BLaER1 treated with 17β-estradiol and CSF1 and Interleukin-3, amounts not matched to agents 10 nM and 100 nM (cell line): ENCODE measurements around the gene THOP1.
A peak's percentile ranks its signal among the peaks of the same experiment; 100 is the strongest.

Experiments
- H3K27ac ChIP-seq, 11 experiments: shearing (Covaris generic); formaldehyde crosslinking; 2 replicates each; pipeline ENCODE4 v1.8.1; 2022
- H3K27me3 ChIP-seq, 11 experiments: shearing (Covaris generic); formaldehyde crosslinking; 2 replicates each; pipeline ENCODE4 v1.8.1; 2022
- H3K36me3 ChIP-seq, 11 experiments: shearing (Covaris generic); formaldehyde crosslinking; 2 replicates each; pipeline ENCODE4 v1.8.1; 2022
- H3K4me1 ChIP-seq, 10 experiments: shearing (Covaris generic); formaldehyde crosslinking; 2 replicates each; pipeline ENCODE4 v1.8.1; 2022
- H3K4me2 ChIP-seq, 11 experiments: shearing (Covaris generic); formaldehyde crosslinking; 2 replicates each; pipeline ENCODE4 v1.8.1; 2022
- H3K4me3 ChIP-seq, 10 experiments: shearing (Covaris generic); formaldehyde crosslinking; 2 replicates each; pipeline ENCODE4 v1.8.1; 2022
- H3K9ac ChIP-seq, 11 experiments: shearing (Covaris generic); formaldehyde crosslinking; 2 replicates each; pipeline ENCODE4 v1.8.1; 2022
- H3K9me3 ChIP-seq, 11 experiments: shearing (Covaris generic); formaldehyde crosslinking; replicated peaks in 1 of 11; 2 replicates each; pipeline ENCODE4 v1.8.1; 2022
- H4K20me1 ChIP-seq, 11 experiments: shearing (Covaris generic); formaldehyde crosslinking; 2 replicates each; pipeline ENCODE4 v1.8.1; 2022
- Cebpa-rat ChIP-seq, 11 experiments: shearing (Covaris generic); IDR thresholded peaks; 2 replicates each; pipeline ENCODE4 v1.8.1; 2022

Gene THOP1

DNA sequence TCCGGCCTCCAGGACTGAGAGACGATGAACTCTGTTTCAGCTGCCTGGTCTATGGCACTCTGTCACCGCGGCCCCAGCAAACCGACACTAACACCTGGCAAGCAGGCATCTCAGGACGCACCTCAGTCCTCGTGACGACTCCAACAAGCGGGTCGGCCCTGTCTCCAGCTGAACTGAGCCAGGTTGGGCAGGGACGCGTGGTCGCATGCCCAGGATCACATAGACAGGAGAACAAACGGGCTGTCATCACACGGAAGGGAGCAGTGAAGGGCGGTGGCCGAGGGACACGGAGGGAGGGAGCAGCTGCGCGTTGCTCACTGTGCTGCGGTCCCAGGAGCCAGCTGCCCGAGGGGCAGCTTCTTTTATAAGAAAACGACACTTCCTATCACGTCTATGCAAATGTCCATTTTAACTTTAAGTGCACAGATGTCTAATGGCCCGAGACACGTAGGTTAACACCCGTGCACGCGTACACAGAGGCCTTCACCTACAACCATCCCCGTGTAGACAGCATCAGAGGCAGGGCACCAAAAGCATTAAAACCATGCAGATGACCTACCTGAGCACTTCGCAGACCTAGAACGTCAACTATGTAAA is 11.1 kb upstream of the THOP1 start:
- H3K9me3 ChIP-seq, result no peaks in the 10 kb centered on the region
- peak overlapping the region in 1 of 10 experiments; percentile 44; a peak in 1 of 20 replicates for H3K4me3 ChIP-seq
- no peak for TF ChIP-seq Cebpa-rat (IDR thresholded peaks at IDR 0.05)
- H4K20me1 ChIP-seq, result peaks cover 64 to 90% (median 85%) of the 10 kb centered on the region in 11 experiments
- peaks cover 73 to 90% (median 84%) of the 10 kb centered on the region in 10 experiments for H3K4me1 ChIP-seq
- H3K36me3 ChIP-seq, result peaks cover 9 to 55% (median 44%) of the 10 kb centered on the region in 11 experiments
- peak overlapping the region; percentile 81 to 97 (median 91) for H3K4me2 ChIP-seq
- H3K27me3 ChIP-seq, result no peaks in the 10 kb centered on the region
- H3K9ac ChIP-seq, result peak overlapping the region in 10 of 11 experiments; percentile 73 to 86 (median 80); a peak in 19 of 22 replicates
- peak overlapping the region in 10 of 11 experiments; percentile 81 to 99 (median 88); a peak in 19 of 22 replicates for H3K27ac ChIP-seq

DNA sequence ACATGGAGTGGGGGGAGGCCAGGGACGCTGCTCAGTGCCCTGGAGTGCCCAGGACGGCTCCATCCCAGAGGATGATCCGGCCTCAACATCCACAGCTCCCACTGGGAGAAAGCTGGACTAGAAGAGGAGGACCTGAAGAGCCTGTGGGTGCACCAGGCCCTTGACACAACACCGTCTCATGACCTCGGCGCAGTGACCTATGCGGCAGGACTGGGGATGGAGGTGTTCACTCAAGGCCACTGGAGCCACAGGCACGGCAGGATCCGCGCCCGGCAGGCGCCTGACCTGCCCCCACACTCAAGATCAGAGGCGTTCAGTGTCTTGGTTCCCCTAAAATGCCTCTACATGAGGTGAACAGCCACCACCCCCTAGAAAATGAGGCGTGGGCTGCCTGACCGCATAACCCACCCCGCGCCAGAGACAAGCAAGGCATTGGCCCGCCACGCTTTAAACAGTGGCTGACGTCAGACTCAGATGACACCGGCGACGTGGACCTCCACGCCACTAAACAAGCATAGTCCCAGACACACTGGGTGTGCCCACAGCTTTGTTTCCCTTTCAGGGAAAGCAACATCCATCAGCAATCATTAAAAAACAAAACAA is 10.2 kb upstream of the THOP1 start:
- H3K4me2 ChIP-seq, result peak overlapping the region; percentile 81 to 97 (median 91)
- peaks cover 73 to 90% (median 84%) of the 10 kb centered on the region in 10 experiments for H3K4me1 ChIP-seq
- H3K27me3 ChIP-seq, result no peaks in the 10 kb centered on the region
- H3K9ac ChIP-seq, result peak overlapping the region; percentile 73 to 86 (median 78)
- peaks cover 65 to 91% (median 87%) of the 10 kb centered on the region in 11 experiments; a peak in 21 of 22 replicates for H4K20me1 ChIP-seq
- H3K9me3 ChIP-seq, result no peaks in the 10 kb centered on the region
- TF ChIP-seq Cebpa-rat (IDR thresholded peaks at IDR 0.05), result no peak
- H3K27ac ChIP-seq, result peak overlapping the region; percentile 73 to 99 (median 85)
- peaks cover 8 to 61% (median 48%) of the 10 kb centered on the region in 11 experiments; a peak in 21 of 22 replicates for H3K36me3 ChIP-seq
- peak overlapping the region in 9 of 10 experiments; percentile 38 to 59 (median 46); a peak in 18 of 20 replicates for H3K4me3 ChIP-seq

DNA sequence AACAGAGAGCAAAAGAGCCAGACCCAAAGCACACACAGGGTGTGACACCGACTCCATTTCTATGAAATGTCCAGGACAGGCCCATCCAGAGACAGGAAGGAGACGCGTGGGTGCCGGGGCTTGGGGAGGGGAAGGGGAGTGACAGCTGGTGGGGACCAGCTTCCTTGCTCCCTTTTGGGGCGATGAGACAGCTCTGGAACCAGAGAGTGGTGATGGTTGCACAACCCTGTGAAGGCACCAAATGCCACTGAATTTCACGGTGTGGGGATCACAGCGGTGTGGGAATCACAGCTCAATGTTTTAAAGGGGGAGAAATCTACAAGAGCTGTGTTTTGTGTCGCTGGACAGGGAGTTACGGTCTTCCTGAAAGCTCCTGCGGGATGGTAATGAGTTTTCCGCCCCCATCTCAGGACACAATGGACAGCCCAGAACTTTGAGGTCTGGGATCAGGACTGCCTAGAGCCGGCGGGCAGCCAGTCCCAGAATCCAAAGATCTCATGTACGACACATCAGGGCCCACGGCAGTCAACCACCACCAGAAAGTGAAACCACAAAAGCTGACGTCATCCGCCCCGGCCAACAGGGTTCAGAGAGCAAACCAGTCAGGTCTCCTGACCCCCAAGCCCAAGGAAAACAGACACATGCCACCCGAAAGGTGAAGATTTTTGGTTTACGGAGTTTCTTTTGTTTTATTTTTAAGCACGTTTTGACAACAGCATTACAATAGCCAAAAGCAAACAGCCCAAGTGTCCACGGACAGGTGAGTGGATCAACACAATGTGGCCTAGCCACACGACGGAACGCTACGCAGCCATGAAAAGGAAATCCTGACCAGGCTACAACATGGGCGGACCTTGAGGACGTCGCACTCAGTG is 9.5 kb upstream of the THOP1 start:
- peaks cover 8 to 68% (median 50%) of the 10 kb centered on the region in 11 experiments; a peak in 21 of 22 replicates for H3K36me3 ChIP-seq
- peak overlapping the region in 9 of 10 experiments; percentile 38 to 59 (median 46); a peak in 19 of 20 replicates for H3K4me3 ChIP-seq
- no peaks in the 10 kb centered on the region for H3K9me3 ChIP-seq
- peaks cover 65 to 91% (median 87%) of the 10 kb centered on the region in 11 experiments; a peak in 21 of 22 replicates for H4K20me1 ChIP-seq
- peak overlapping the region; percentile 73 to 99 (median 85) for H3K27ac ChIP-seq
- peaks cover 73 to 90% (median 84%) of the 10 kb centered on the region in 10 experiments for H3K4me1 ChIP-seq
- no peaks in the 10 kb centered on the region for H3K27me3 ChIP-seq
- peak overlapping the region; percentile 73 to 86 (median 78) for H3K9ac ChIP-seq
- H3K4me2 ChIP-seq, result peak overlapping the region; percentile 81 to 97 (median 91)
- TF ChIP-seq Cebpa-rat (IDR thresholded peaks at IDR 0.05), result peak in 9 of 11 experiments; percentile 30 to 93 (median 68); a peak in 13 of 22 replicates

DNA sequence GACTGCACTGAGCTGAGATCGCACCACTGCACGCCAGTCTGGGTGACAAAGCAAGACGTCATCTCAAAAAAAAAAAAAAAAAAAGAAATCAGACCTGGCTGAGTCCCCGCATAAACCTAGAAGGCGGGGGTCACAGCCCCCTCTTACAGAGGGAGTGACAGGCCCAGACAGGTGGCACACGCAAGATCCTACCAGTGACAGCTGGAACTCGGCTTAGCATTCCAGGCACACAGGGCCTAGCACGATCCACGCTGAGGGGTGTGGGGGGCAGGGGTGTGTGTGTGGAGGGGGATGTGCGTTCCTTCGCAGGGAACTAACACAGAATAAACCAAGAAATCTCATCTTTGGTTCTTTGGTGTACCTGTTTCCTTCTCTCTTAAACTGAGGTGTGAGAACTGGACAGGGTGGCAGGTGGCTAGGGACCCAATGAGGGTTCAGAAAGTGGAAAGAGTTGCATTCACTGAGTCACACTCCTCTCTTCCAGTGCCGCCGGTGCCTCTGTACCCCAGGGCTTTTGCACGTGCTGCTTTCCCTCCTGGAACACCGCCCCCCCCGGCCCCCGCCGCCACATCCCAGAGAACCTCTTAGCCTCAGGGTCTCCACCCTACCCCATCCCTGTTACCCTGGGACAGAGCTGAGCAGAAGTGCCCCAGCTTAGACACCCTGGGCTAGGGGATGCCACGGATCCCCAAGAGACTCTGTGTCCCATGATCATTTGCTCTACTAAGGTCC is 7.2 kb upstream of the THOP1 start:
- Histone ChIP-seq H4K20me1 (peaks cover 60 to 91% (median 85%) of the 10 kb centered on the region in 11 experiments; a peak in 21 of 22 replicates), H3K36me3 (peaks cover 8 to 63% (median 50%) of the 10 kb centered on the region in 11 experiments; a peak in 21 of 22 replicates), H3K4me2 (peak overlapping the region in 9 of 11 experiments; percentile 90 to 98 (median 96); a peak in 16 of 22 replicates), H3K27ac (peak overlapping the region in 9 of 11 experiments; percentile 13 to 99 (median 37); a peak in 10 of 22 replicates), H3K4me3 (no peak overlapping the region), H3K4me1 (peaks cover 70 to 86% (median 81%) of the 10 kb centered on the region in 10 experiments), H3K9me3 (no peaks in the 10 kb centered on the region), H3K27me3 (no peaks in the 10 kb centered on the region), H3K9ac (peak overlapping the region in 9 of 11 experiments; percentile 17 to 99 (median 69); a peak in 14 of 22 replicates)
- TF ChIP-seq Cebpa-rat (IDR thresholded peaks at IDR 0.05), result no peak

DNA sequence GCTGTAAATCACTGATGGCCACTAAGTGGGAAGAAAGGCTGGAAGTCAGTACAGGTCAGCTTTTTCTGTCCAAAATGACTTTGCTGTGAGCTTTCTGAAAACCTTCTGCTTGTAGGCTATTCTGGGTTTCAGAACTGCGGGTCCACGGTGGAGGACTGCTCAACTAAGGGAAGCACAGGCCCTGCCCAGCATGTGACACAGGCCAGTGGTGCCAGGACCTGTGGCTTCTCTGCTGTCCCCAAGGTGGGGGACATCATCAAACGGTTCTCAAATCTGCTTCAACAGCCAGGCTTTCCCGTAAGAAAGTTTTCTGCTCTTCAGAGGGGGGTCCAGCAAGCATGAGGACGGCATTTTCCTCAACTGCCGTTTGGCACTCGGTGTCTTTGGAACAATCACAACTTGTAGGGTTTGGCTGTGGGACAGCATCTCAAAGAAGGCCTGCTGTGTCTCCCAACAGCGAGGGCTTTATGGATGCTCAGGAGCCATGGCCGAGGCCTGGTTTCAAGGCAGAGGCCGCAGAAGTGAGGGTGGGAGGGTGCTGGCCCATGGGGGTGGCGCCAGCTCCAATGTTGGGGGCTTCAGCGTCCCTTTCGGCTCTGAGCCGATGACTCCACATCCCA is 6.1 kb upstream of the THOP1 start:
- peak overlapping the region in 10 of 11 experiments; percentile 8 to 94 (median 31); a peak in 13 of 22 replicates for H3K27ac ChIP-seq
- H3K9me3 ChIP-seq, result no peaks in the 10 kb centered on the region
- H3K36me3 ChIP-seq, result peaks cover 8 to 57% (median 50%) of the 10 kb centered on the region in 11 experiments; a peak in 21 of 22 replicates
- TF ChIP-seq Cebpa-rat (IDR thresholded peaks at IDR 0.05), result no peak
- no peak overlapping the region; a peak in 2 of 20 replicates for H3K4me3 ChIP-seq
- peak overlapping the region; percentile 28 to 98 (median 95); a peak in 20 of 22 replicates for H3K4me2 ChIP-seq
- peaks cover 54 to 87% (median 81%) of the 10 kb centered on the region in 11 experiments; a peak in 21 of 22 replicates for H4K20me1 ChIP-seq
- H3K4me1 ChIP-seq, result peaks cover 72 to 90% (median 85%) of the 10 kb centered on the region in 10 experiments
- H3K9ac ChIP-seq, result peak overlapping the region; percentile 17 to 99 (median 60); a peak in 18 of 22 replicates
- no peaks in the 10 kb centered on the region for H3K27me3 ChIP-seq

DNA sequence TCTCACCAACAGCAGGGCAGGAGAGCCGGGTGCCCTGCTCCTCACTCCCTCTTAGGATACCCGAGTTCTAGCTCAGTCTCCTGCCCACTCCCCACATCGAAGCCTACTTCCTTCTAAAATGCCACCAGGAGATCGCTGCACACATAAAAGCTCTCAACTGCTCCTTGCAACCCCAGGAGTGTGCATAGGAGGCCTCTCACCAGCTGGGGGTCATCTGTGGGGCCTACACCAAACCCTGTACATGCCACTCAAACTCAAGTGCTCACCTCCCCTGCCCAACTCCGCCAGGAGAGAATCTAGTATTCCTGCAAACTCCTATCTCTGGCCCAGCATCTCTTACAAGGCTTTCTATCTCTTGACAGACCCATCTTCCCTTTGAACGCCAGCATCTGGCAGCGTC is 5.0 kb upstream of the THOP1 start:
- Histone ChIP-seq H3K4me1 (peaks cover 69 to 87% (median 83%) of the 10 kb centered on the region in 10 experiments), H4K20me1 (peaks cover 43 to 76% (median 71%) of the 10 kb centered on the region in 11 experiments; a peak in 21 of 22 replicates), H3K27ac (peak overlapping the region in 5 of 11 experiments; percentile 6 to 94 (median 25); a peak in 7 of 22 replicates), H3K9me3 (no peaks in the 10 kb centered on the region), H3K4me2 (peak overlapping the region; percentile 88 to 98 (median 95)), H3K36me3 (peaks cover 8 to 52% (median 46%) of the 10 kb centered on the region in 11 experiments; a peak in 21 of 22 replicates), H3K4me3 (peak overlapping the region in 3 of 10 experiments; percentile 2 to 4 (median 2); a peak in 1 of 20 replicates), H3K9ac (peak overlapping the region; percentile 23 to 99 (median 96); a peak in 17 of 22 replicates), H3K27me3 (no peaks in the 10 kb centered on the region)
- TF ChIP-seq Cebpa-rat (IDR thresholded peaks at IDR 0.05), result no peak

DNA sequence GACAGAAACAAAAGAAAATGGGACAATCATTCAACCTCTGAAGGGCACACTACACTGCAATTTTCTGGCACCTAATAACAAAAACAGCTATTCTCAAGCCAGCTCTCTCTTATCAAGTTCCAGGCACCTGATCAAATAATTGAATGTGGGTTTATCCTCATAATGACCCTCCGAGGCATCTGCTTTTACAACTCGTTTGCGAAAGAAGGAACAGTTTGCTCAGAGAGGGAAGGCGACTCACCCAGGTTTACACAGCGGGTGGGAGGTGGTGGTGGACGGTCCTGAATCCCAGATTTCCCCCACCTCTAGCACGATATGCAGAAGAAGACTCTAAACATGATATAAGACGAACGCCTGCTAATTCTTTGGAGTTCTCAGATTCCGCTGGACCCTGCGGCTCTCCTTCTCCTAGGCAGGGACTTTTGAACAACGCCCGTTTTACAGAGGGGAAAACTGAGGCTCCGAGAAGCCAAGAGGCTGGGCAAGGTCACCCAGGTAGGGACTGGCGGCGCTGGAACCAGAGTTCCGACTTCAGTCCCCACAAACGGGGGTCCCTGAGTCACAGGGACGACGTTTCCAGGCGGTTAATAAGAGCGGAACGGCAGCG is 2.9 kb upstream of the THOP1 start:
- Histone ChIP-seq H3K4me3 (peak overlapping the region; percentile 86 to 100 (median 98)), H3K9ac (peak overlapping the region; percentile 92 to 100 (median 97)), H3K36me3 (peaks cover 1 to 48% (median 37%) of the 10 kb centered on the region in 11 experiments; a peak in 21 of 22 replicates), H3K4me2 (peak overlapping the region; percentile 88 to 98 (median 95)), H4K20me1 (peaks cover 41 to 70% (median 58%) of the 10 kb centered on the region in 11 experiments; a peak in 21 of 22 replicates), H3K27me3 (no peaks in the 10 kb centered on the region), H3K27ac (peak overlapping the region; percentile 92 to 99 (median 95)), H3K4me1 (peaks cover 63 to 83% (median 76%) of the 10 kb centered on the region in 10 experiments), H3K9me3 (no peaks in the 10 kb centered on the region)
- TF ChIP-seq Cebpa-rat (IDR thresholded peaks at IDR 0.05), result no peak
